SU-DHL-6 (cell line): ENCODE data around the gene ITGB6.

Experiments
- H2AFZ ChIP-seq: fragments of 200-600 bp; sonication (generic); 2 replicates; pipeline ENCODE4 v1.6.1; 2014; ENCODE audit warnings: low read depth, mild to moderate bottlenecking, moderate library complexity, mixed read lengths, antibody characterized with exemption, low read length; ENCODE audit not compliant: severe bottlenecking
- H3F3A ChIP-seq: fragments of 200-600 bp; shearing (Covaris generic); 2 replicates; pipeline ENCODE4 v1.6.0; 2016; ENCODE audit warnings: antibody characterized with exemption, mild to moderate bottlenecking; ENCODE audit not compliant: insufficient read depth
- H3K27ac ChIP-seq: fragments of 200-600 bp; sonication (generic); 2 replicates; pipeline ENCODE4 v1.5.1; 2016; ENCODE audit warnings: low read depth, mild to moderate bottlenecking, low read length, moderate library complexity, mixed read lengths
- H3K27me3 ChIP-seq: fragments of 200-600 bp; sonication (generic), shearing (Covaris generic); 2 replicates; pipeline ENCODE4 v1.6.0; 2014; ENCODE audit warnings: mild to moderate bottlenecking, low read length
- H3K36me3 ChIP-seq: fragments of 200-600 bp; sonication (generic); 2 replicates; pipeline ENCODE4 v1.6.1; 2014; ENCODE audit warnings: mild to moderate bottlenecking, low read length, mixed read lengths
- H3K4me2 ChIP-seq: fragments of 300-600, 200-600 bp; shearing (Covaris generic), sonication (generic); 2 replicates; pipeline ENCODE4 v1.6.0; 2014; ENCODE audit warnings: low read length, low read depth, mild to moderate bottlenecking; ENCODE audit not compliant: poor library complexity, severe bottlenecking
- H3K4me3 ChIP-seq: fragments of 200-600 bp; sonication (generic); 2 replicates; pipeline ENCODE4 v1.5.1; 2014; ENCODE audit warnings: antibody characterized with exemption, low read length, mild to moderate bottlenecking, mixed read lengths; ENCODE audit not compliant: insufficient read depth, poor library complexity, severe bottlenecking
- H3K79me2 ChIP-seq: fragments of 200-600 bp; sonication (generic); 2 replicates; pipeline ENCODE4 v1.6.1; 2014; ENCODE audit warnings: mild to moderate bottlenecking, low read length, moderate library complexity; ENCODE audit not compliant: insufficient read depth
- H3K9ac ChIP-seq: fragments of 200-600 bp; sonication (generic); 2 replicates; pipeline ENCODE4 v1.7.0; 2014; ENCODE audit warnings: mild to moderate bottlenecking, low read length
- H3K9me2 ChIP-seq: fragments of 200-600 bp; sonication (generic); replicated peaks from 2 replicates; pipeline ENCODE4 v1.6.1; 2014; ENCODE audit warnings: low read length; ENCODE audit not compliant: insufficient read depth
- H3K9me3 ChIP-seq: fragments of 200-600 bp; sonication (generic); 2 replicates; pipeline ENCODE4 v1.6.1; 2014; ENCODE audit warnings: low read length, mixed read lengths; ENCODE audit not compliant: insufficient read depth
- H4K20me1 ChIP-seq: fragments of 200-600 bp; sonication (generic); 2 replicates; pipeline ENCODE4 v1.6.1; 2014; ENCODE audit warnings: low read depth, mild to moderate bottlenecking, antibody characterized with exemption, low read length, moderate library complexity, mixed read lengths
- EZH2phosphoT487 ChIP-seq: fragments of 200-600 bp; sonication (generic), shearing (Covaris generic); conservative IDR thresholded peaks from 2 replicates; pipeline ENCODE4 v1.6.1; 2018; ENCODE audit warnings: mild to moderate bottlenecking, antibody characterized with exemption, low read length, moderate library complexity, mixed read lengths
- TF ChIP-seq, protein P1 (sequence below): fragments of 200-600 bp; sonication (generic); IDR thresholded peaks from one replicate; pipeline ENCODE4 v1.5.1; 2017; ENCODE audit warnings: antibody characterized with exemption, mild to moderate bottlenecking, low read length, moderate library complexity; ENCODE audit not compliant: insufficient read depth, poor library complexity, severe bottlenecking

ITGB6 gene

DNA sequence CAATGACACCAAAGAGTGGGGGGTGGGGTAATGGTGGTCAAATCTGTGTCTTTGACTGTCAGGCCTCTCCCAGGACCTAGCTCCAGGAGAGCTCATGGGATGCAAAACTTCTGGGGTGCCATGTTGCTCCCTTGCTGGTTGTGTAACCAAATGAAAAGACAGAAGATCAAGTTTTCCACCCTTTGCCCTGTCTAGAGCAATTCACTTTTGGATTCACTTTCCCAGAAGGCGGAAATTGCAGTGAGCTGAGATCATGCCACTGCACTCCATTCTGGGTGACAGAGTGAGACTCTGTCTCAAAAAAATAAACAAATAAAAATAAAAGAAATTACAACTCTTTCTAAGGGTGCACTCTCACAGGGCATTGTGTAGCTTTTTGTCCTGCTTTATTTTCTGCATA lies 102.7 kb downstream of the ITGB6 start:
- Histone ChIP-seq H3K4me2 (no peak overlapping the region), H3F3A (no peaks in the 10 kb centered on the region), H3K27me3 (peaks cover 4% of the 10 kb centered on the region; the same call in 1 of the 2 replicates), H3K9me3 (no peaks in the 10 kb centered on the region), H3K27ac (no peak overlapping the region), H3K9me2 (no peaks in the 10 kb centered on the region), H3K36me3 (no peaks in the 10 kb centered on the region), H3K4me3 (no peak overlapping the region), H2AFZ (no peak overlapping the region), H3K79me2 (no peaks in the 10 kb centered on the region), H4K20me1 (no peaks in the 10 kb centered on the region), H3K9ac (no peak overlapping the region)
- TF ChIP-seq, protein P1, sequence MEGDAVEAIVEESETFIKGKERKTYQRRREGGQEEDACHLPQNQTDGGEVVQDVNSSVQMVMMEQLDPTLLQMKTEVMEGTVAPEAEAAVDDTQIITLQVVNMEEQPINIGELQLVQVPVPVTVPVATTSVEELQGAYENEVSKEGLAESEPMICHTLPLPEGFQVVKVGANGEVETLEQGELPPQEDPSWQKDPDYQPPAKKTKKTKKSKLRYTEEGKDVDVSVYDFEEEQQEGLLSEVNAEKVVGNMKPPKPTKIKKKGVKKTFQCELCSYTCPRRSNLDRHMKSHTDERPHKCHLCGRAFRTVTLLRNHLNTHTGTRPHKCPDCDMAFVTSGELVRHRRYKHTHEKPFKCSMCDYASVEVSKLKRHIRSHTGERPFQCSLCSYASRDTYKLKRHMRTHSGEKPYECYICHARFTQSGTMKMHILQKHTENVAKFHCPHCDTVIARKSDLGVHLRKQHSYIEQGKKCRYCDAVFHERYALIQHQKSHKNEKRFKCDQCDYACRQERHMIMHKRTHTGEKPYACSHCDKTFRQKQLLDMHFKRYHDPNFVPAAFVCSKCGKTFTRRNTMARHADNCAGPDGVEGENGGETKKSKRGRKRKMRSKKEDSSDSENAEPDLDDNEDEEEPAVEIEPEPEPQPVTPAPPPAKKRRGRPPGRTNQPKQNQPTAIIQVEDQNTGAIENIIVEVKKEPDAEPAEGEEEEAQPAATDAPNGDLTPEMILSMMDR = no peak
- no peak for TF ChIP-seq EZH2phosphoT487

DNA sequence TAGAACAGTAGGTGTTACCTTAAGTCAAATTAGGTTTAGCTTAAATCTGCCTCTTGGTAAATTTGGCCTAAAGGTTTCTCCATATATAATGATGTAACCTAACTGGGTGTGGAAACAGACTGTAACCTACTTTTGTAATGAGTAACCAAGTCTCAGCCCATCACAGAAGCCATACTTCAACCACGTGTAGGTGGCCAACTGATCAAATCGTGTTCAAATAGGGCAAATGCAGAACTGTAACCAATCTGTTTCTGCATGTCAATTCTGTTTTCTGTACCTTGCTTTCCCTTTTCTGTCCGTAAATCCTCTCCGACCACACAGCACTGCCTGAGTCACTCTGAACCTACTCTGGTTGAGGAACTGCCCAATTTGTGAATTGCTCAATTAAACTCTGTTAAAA lies 103.7 kb downstream of the ITGB6 start:
- no peak overlapping the region for H3K27ac ChIP-seq
- no peaks in the 10 kb centered on the region for H3K9me2 ChIP-seq
- no peaks in the 10 kb centered on the region for H3K79me2 ChIP-seq
- no peaks in the 10 kb centered on the region for H3K9me3 ChIP-seq
- H2AFZ ChIP-seq = no peak overlapping the region
- no peaks in the 10 kb centered on the region for H3K36me3 ChIP-seq
- peaks cover 4% of the 10 kb centered on the region; the same call in 1 of the 2 replicates for H3K27me3 ChIP-seq
- no peak overlapping the region for H3K4me3 ChIP-seq
- no peak for TF ChIP-seq EZH2phosphoT487
- TF ChIP-seq, protein P1 = no peak
- no peaks in the 10 kb centered on the region for H3F3A ChIP-seq
- H3K4me2 ChIP-seq = no peak overlapping the region
- H3K9ac ChIP-seq = no peak overlapping the region
- H4K20me1 ChIP-seq = no peaks in the 10 kb centered on the region

DNA sequence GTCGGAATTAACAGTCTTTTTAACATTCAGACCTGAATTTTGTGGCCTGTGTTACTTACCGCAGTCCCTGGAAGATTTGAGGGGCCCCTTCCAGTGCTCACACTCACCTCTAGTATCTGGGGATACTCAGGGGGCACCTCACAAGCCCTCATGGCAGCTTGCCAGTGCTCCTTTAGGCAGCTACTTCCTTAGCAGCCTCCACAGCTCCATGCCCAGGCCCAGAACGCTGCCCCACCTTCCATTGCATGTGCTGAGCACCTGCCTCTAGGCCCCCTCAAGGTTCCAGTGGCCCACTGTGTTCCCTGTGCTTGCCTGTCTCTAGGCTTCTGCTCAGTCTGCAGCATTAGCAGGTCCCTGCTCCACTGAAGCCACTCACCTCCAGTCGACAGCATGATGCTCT lies 107.6 kb downstream of the ITGB6 start:
- H3K27me3 ChIP-seq = no peaks in the 10 kb centered on the region
- H3K4me2 ChIP-seq = no peak overlapping the region
- H3F3A ChIP-seq = no peaks in the 10 kb centered on the region
- no peak overlapping the region for H3K27ac ChIP-seq
- H3K36me3 ChIP-seq = no peaks in the 10 kb centered on the region
- no peaks in the 10 kb centered on the region for H4K20me1 ChIP-seq
- H3K9me3 ChIP-seq = peaks cover 13% of the 10 kb centered on the region; the same call in 1 of the 2 replicates
- no peak overlapping the region for H3K4me3 ChIP-seq
- no peaks in the 10 kb centered on the region for H3K79me2 ChIP-seq
- H2AFZ ChIP-seq = no peak overlapping the region
- TF ChIP-seq, protein P1 = no peak
- TF ChIP-seq EZH2phosphoT487 = no peak
- H3K9ac ChIP-seq = no peak overlapping the region
- no peaks in the 10 kb centered on the region for H3K9me2 ChIP-seq

DNA sequence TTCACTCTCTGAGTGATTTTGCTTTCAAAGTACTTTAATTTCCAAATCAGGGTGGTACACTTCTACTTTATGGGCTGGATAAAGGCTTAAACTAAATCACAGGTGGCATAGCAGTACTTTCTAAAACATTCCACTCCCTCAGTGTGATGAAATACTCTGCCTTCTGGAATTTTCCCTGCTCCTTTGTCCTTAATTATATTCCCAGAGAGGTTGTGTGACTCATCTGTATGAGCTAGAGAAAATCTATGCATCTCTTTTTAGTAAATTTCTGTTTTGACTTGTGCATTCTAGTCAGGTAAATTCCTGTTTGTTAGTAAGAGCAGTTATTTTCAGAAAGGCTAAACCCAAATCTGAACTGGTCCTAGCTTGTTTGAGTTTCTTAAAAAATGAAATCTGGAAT lies 108.7 kb downstream of the ITGB6 start:
- TF ChIP-seq, protein P1 = no peak
- no peak for TF ChIP-seq EZH2phosphoT487
- H3K4me2 ChIP-seq = no peak overlapping the region

More for the DNA sequence above, 108.7 kb downstream of the ITGB6 start:
- no peak overlapping the region for H3K4me3 ChIP-seq
- no peaks in the 10 kb centered on the region for H3K27me3 ChIP-seq
- no peaks in the 10 kb centered on the region for H3F3A ChIP-seq
- H3K36me3 ChIP-seq = no peaks in the 10 kb centered on the region
- no peaks in the 10 kb centered on the region for H3K9me2 ChIP-seq
- no peak overlapping the region for H3K27ac ChIP-seq
- peaks cover 19% of the 10 kb centered on the region; the same call in 1 of the 2 replicates for H3K9me3 ChIP-seq
- H3K79me2 ChIP-seq = no peaks in the 10 kb centered on the region
- no peak overlapping the region for H3K9ac ChIP-seq
- H2AFZ ChIP-seq = no peak overlapping the region
- H4K20me1 ChIP-seq = no peaks in the 10 kb centered on the region
